GM19351 (cell line): ENCODE data around the gene PGAP2.
"Not testable (repeated sequence)": the region's sequence is repeated elsewhere in the genome, so short reads cannot be mapped to it uniquely, and the experiment has no call there.

Experiments
- ATAC-seq: cut with Tn5 transposase; IDR thresholded peaks from one replicate; pipeline ENCODE4 v1.9.1; 2021; ENCODE audit warnings: mild to moderate bottlenecking, moderate library complexity; ENCODE audit not compliant: unreplicated experiment

PGAP2 gene

GRCh38 chr11:3803726-3804495, 4.4 kb upstream of the PGAP2 start:
- ATAC-seq = no peak

- peak; percentile 82 for ATAC-seq
Observed at GRCh38 chr11:3808861-3809623, 682 bp downstream of the PGAP2 start.

GRCh38 chr11:3809624-3809928, 1.2 kb downstream of the PGAP2 start:
- ATAC-seq = no peak

GRCh38 chr11:3810446-3810845, 2.1 kb downstream of the PGAP2 start:
- no peak for ATAC-seq

GRCh38 chr11:3810951-3811350, 2.6 kb downstream of the PGAP2 start:
- ATAC-seq = no peak

- not testable (repeated sequence) for ATAC-seq
Observed at GRCh38 chr11:3814832-3815231, 6.5 kb downstream of the PGAP2 start.

- ATAC-seq = no peak
Observed at GRCh38 chr11:3815845-3816244, 7.5 kb downstream of the PGAP2 start.

- no peak for ATAC-seq
Observed at GRCh38 chr11:3816673-3817072, 8.3 kb downstream of the PGAP2 start.

GRCh38 chr11:3817181-3817800, 8.9 kb downstream of the PGAP2 start:
- ATAC-seq = no peak

GRCh38 chr11:3820971-3821370, 12.6 kb downstream of the PGAP2 start:
- ATAC-seq = no peak

- no peak for ATAC-seq
Observed at GRCh38 chr11:3822312-3822711, 14.0 kb downstream of the PGAP2 start.

GRCh38 chr11:3823303-3823702, 14.9 kb downstream of the PGAP2 start:
- no peak for ATAC-seq

GRCh38 chr11:3823762-3824506, 15.6 kb downstream of the PGAP2 start:
- ATAC-seq = no peak

GRCh38 chr11:3824714-3825472, 16.5 kb downstream of the PGAP2 start:
- ATAC-seq = peak; percentile 90

- ATAC-seq = no peak
Observed at GRCh38 chr11:3825473-3826154, 17.3 kb downstream of the PGAP2 start.

GRCh38 chr11:3826721-3827120, 18.4 kb downstream of the PGAP2 start:
- no peak for ATAC-seq

GRCh38 chr11:3827434-3828186, 19.2 kb downstream of the PGAP2 start:
- no peak for ATAC-seq

GRCh38 chr11:3830088-3830487, 21.7 kb downstream of the PGAP2 start:
- ATAC-seq = no peak

GRCh38 chr11:3830730-3831129, 22.4 kb downstream of the PGAP2 start:
- no peak for ATAC-seq
